Hematopoietic multipotent progenitor cell treated with erythropoietin and hydrocortisone succinate and interleukin-3 and kit ligand, for 15 days (in vitro differentiated cells): Measurements from ENCODE around the gene RNASEL.

Experiments used
- DNase-seq: peaks from one replicate; pipeline ENCODE4 v3.0.0-alpha.2; 2015; ENCODE audit warnings: low spot score

RNASEL gene

DNA sequence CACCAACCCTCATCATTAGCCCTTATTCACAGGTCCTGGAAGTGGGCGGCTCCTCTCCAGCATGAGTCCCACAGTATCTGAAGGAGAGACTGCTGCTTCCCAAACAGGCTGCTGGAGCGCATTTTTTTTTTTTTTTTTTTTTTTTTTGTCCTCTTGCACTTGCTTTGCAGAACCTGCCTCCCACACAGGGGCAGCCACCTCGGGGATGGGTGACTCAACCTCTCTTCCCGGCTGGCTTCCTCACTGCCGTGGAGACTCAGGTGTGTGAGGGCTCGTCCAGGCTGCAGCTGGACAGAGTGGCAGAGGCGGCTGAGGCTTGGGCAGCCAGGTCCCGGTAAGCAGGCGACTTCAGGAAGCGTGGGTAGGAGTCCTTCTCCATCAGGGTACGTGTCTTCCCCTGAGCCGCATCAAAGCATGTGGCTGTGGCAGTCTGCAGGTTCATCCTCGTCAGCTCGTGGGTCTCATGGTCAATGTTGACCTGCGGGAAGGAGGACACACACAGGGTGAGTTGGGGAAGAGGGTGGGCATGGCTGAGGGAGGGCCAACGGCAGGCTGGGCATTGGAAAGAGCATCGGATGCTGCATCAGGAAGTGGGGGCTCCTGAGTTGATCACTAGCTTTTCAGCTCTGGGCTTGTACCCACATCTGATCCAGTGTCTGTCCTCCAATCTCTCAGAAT lies 11.1 kb upstream of the RNASEL start:
- no peak for DNase-seq

DNA sequence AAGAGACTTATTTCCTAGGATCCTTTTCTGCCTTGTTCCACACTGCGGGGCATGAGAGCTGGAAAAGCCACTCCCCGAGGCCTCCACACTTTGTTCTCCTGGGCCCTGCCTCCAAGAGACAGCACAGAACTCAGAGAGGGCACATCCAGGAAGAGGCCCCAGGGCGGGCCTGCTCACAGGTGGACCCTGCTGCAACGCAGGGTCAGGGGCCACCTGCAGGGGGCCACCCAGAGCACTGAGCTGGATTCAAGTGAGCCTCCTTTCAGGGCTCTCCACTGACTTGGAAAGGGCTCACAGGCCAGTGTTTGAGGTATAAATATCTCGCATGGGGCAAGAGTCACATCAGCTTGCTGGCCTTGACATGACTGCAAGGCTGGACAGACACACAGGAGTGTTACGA lies 10.3 kb upstream of the RNASEL start:
- DNase-seq: no peak

DNA sequence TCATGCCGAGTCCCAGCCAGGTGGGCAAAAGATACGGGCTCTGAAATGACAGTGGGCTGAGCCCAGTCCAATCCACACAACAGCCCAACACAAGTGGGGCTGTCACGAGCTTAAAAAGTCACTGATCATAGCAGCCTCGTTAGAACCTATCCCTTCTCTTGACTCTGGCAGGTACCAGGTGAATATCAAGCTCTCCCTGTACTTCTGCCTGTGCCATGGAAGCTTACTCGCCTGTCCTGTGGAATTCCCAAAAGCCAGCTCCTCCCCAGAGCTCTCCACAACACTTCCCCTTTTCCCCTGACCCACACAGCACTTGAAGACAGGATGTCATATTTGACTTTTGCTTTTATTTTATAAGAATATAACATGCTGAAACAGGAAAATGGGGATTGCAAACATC lies 9.2 kb upstream of the RNASEL start:
- no peak for DNase-seq

DNA sequence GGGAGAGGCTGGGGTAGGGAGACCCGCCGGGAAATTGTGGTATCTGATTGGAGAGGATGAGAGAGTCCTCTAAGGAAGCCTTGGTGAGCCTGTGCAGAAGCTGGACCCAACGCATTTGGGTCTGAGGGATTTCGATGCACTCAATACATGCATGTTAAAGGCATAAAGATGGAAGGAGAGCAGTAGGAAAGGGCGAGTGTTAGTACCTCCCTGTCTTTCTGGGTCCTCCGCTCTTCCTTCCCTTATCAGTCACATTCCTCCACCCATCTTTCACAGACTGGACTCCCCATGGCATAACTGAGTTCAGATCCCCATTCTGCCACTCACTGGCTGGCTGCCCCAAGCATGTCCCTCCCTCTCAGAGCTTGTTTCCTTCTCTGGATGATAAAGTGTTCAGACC lies 7.9 kb upstream of the RNASEL start:
- DNase-seq: no peak

DNA sequence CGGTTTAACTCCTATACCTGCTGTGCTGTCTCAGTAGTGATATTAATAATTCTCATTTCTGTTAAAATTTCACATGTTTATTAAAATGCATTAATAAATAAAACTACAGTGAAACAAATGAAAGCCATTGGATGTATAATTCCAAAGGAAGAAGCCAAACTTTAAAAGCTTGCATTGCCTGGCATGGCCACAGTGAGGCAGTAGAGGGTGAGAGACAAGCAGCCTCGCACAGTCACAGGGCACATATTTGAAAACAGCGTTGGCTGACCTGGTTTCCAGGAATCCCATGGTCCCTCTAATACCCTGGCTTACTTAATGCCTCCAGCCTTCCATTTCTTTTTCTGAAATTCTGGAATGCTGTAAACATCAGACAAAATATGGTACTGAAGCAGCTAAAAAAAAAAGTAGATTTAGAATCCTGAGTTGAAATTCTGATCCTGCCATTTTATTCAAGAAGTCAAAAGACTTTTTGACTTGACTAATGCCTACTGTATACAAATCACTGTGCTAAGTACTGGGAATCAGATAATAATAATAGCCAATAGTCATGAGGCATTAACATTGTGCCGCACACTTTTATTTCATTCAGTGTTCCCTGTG lies 6.7 kb upstream of the RNASEL start:
- DNase-seq: peak; percentile 77

DNA sequence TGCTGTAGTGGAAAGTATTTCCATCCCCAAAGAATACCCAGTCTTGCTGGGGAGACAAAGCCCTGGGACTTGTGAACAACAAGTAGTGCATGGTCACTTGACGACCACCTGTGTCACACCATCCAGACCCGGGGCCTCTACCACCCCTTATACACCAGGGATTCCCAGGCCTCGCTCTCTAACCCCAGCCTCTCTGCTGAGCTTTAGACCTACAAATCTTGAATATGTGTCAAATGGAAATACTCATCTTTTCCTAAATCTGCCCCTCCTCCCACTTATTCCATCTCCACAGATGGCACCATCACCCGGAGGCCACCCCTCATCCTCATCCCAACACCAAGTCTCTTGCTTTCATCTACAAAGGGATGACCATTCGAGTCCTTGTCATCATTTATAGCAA lies 875 bp upstream of the RNASEL start:
- DNase-seq: no peak

DNA sequence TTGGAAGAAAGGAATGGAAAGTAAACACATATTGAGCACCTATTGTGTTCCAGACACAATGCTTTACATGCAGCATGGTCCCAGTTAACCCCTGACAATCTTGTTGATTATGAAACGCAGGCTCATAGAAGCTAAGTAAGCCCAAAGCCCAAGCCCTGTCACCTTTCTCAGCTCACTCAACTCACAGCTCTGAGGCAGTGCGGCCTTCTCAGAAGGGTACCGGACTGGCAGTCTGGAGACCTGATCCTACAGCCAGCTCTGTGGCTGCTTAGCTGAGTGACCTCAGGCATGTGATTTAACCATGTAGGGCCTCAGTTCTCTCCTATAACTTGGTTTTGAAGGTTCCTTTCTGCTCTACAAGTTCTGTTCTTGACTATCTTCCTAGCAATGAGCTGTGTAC lies 464 bp upstream of the RNASEL start:
- DNase-seq: no peak

DNA sequence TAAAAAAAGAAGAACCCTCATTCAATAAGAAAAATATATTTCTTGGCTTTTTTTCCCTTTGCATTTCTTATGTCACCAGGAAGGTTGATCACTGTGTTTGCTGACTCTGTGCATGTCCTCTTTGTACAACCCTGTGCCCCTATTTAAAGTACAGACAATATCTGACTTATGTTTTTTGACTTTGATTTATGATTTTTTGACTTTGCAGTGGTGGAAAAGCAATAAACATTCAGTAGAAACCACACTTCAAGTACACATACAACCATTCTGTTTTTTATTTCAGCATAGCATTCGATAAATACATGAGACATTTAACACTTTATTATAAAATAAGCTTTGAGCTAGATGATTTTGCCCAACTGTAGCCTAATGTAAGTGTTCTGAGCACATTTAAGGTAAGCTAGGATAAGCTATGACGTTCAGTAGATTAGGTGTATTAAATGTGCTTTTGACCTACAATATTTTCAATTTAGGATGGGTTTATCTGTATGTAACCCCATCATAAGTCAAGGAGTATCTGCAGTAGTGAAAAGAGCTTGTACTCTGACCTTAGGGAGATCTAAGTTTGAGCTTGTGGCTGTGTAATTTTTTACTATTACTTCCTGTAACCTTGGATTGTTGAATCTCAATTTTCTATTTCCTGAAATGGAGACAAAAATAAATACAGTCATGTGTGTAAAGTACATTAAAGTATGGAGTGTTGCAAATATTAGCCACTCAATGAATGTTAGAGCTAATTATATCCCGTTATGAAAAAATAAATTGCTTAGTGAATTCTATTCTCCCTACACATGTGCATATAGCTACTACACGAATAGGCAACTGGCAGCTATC lies 1.2 kb downstream of the RNASEL start:
- DNase-seq: no peak

DNA sequence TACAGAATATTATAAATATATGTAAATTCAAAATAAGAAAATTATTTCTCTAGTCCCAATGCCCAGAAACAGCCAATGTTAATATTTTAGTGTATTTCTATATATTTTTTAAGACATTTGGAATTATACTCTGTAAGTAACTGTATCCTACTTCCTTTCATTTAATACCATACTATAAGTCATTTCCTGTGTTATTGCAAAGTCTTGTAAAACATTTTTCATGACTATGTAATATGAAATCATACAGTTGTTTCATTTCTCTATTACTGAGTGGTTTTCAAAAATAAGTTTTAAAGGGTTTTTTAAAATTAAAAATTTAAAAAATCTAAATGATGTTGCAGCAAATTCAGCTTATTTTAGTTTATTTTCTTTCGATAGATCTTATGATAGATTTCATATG lies 2.0 kb downstream of the RNASEL start:
- no peak for DNase-seq

DNA sequence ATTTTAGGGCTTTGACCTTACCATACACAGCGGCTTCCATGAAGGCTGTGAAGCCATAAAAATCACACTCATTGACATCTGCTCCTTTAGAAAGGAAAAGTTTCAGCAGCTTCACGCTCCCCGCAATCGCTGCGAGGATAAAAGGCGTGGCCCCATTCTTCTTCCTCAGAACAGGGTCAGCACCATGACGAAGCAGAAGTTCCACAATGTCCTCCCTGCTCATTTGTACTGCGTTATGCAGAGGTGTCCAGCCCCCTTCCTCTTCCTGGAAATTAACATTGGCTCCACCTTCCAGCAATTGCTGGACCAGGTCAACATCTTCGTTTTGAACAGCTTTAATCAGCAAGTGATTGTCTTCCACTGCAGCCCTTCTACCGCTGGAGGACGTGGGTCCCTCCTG lies 2.7 kb downstream of the RNASEL start:
- DNase-seq: no peak

DNA sequence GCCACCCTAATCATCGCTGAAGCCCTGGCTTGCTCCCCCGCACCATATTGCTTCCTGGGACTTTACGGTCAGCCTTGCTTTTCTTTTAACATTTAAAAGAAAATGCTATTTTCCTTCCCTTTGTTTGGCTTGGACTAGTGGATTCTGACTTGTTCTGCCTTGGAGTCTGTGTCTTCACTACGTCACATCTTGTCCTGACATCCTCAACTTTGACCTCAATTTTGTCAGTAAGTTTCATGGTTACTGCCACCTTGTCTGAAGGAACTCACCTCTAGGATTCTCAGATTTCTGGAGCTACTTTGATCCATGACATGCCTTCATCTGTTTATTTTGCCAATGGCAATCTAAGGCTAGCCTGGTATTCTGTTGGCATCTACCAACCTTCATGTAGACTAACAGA lies 4.3 kb downstream of the RNASEL start:
- no peak for DNase-seq

DNA sequence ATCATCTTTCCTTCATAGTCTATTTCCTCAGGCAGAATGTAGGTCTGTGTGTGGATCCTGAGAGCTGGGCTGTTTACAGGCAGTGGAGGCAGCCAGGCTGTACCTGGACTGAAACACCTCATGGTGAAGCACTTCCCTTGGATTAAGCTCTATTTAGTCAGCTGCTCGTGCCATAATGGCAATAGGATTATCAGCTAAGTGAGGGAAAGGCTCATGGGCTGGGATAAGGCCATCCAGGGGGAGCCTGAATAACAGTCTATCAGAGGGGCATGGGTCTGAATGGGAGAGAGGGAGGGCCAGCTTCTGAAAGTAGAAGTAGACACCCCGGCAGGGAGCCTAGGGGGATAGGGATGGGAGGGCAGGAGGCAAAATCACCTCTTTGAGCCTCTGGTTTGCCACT lies 8.3 kb downstream of the RNASEL start:
- DNase-seq: no peak

DNA sequence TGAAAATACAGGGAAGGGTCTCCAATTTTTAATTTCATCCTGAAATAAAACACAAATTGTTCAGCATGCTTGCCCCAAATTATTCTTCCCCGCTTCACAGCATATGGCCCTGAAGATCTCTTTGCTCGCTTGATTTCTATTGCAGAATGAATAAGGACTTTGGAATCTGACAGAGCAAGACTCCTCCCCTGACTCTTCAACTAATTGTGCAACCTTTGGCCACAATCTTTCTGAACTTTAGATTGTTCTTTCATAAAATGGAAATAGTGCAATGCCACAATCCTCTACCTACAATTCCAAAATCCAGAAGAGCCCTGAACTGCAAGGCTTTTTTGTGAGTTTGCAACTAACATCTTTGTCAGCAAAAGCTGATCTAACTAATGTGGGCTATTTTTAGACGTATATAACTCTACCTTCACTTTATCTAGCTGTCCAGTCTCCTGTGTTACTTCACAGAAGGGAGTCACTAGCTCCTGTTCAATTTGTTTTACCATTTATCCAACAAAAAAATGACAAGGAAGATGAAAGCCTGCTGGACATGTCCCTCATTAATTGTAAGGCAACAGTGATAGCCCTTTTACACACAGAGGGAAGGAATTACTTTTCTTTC lies 13.4 kb downstream of the RNASEL start:
- no peak for DNase-seq

DNA sequence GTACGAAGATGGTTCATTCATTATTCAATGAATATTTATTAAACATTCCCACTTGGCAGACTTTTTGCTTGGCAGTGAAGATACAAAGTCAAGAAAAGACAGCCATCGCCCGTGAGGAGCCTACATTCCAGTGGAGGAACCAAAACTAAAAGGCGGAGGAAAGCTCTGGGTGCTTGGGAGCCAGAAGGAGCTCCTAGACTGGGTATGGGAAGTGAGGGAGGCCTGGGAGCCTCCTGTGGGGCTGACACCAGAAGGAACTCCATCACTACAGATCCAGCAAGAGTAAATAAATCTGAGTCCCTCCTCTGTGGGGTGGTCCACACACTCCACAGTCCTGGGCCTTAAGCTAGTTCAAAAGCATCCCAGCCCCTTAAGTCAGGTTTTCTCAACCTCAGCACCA lies 14.9 kb downstream of the RNASEL start:
- DNase-seq: no peak

DNA sequence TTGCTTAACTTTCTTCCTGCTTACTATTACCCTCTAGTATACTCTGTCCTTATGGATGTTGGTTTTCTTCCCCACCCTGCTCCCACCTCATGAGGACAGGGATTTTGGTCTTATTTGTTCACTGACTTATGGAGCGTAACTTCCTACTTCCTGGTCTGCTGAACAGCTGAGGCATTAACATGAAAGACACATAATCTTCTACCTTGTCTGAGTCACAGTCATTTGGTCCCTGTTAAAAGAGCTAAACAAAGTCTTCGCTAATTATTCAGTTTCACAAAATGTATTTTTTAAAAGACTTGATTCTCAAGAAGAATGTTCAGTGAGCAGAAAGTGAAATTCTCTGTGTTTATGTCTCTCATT lies 18.5 kb downstream of the RNASEL start:
- no peak for DNase-seq

DNA sequence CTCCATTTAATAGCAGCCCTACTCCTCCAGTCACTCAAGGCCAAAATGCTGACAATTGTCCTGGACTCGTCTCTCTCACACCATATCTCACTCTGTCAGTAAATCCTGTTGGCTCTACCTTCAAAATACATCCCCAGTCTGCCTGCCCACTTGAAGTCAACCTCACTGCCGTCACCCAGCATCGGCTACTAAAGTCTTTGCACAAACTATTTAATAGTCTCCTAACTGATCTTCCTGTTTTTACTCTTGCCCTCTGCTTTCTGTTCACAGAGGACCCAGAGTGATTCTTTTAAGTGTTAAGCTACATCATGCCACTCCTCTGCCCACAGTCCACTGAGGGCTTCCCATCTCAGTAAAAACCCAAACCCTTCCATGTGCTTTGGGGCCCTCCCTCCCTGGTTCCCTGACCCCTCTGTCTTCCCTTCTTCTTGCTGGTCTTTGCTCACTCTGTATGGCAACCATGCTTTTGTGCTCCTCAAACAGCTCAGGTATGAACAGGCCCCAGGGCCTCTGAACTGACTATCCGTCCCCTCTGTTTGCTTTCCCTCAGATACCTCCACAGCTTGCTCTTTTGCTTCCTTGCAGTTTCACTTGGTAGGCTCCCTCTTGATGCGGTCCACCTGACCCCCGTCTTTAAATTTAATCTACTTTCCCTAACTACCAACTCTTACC lies 19.0 kb downstream of the RNASEL start:
- DNase-seq: no peak

DNA sequence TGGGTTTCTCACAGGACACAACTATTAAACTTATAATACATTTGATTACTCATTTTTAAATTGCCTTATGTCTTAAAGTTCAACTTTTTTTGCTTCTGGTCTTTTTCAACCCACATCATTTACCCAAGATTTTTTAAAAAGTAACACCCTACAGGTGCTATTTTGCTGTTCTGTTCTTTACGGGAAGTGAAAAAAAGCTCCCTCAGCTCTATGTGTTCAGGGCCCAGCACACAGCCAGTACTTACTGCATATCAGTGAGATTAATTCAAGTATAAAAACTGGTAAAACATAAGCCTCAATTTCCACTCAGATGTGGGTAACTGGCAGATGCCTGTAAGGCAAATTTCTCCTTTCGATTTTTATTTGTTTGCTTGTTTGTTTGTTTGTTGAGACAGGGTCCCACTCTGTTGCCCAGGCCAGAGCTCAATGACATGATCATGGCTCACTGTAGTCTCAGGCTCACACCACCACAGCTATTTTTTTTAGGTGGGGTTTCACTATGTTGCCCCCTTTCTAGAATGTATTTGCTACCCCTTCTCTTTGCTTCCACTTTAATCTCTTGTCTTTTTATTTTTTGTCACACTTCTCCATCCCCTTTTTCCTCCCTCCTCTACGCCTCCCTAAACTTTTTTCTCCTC lies 20.3 kb downstream of the RNASEL start:
- DNase-seq: no peak

DNA sequence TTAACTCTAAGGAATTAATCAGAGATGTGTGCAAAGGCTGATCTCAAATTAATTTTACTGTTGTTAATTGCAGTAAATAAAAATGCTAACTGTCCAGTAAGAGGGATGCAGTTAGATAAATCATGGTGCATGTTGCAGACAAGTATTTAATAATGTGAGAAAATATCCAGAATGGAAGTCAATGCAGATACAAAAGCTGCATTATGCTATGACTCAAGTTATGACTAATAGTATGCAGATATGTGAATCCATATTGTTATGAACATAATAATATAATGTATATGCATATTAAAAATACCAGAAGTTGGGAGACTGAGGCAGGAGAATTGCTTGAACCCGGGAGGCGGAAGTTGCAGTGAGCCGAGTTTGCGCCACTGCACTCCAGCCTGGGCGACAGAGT lies 21.4 kb downstream of the RNASEL start:
- no peak for DNase-seq

DNA sequence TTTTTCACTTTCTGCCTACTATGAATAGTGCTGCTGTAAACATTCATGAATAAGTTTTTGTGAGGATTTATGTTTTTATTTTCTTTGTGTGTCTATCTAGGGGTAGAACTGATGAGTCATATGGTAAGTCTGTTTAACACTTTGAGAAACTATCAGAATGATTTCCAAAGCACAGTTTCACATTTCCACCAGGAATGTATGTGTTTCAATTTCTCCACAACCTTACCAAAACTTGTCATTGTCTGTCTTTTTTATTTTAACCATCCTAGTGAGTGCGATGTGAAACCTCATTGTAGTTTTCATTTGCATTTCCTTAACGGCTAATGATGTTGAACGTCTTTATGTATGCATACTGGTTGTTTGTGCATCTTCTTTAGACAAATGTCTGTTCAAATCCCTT lies 23.5 kb downstream of the RNASEL start:
- no peak for DNase-seq

DNA sequence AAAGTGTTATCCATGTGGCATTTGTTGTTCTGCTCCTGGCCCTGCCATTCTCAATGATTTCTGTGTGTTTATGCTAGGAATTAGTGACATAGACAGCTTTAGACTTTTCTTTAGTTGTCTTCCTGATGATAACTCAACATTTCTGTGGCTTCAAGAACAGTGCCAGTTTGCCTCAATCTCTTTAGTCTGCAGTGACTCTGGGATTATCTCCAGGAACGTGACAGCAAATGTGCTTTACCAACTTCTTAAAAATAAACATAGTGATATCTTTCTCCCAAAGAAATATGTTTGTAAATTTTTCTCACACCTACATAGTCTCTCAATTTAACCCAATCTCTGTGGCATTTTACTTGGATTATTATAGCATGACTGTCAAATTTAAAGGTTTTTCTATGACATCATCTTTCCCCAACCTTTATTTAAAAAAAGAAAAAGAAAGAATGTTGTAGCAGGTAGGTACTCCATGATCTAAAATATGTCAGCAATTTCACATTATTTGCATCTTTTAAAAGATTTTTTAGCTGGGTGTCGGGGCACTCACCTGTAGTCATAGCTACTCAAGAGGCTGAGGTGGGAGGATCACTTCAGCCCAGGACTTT lies 24.6 kb downstream of the RNASEL start:
- no peak for DNase-seq

DNA sequence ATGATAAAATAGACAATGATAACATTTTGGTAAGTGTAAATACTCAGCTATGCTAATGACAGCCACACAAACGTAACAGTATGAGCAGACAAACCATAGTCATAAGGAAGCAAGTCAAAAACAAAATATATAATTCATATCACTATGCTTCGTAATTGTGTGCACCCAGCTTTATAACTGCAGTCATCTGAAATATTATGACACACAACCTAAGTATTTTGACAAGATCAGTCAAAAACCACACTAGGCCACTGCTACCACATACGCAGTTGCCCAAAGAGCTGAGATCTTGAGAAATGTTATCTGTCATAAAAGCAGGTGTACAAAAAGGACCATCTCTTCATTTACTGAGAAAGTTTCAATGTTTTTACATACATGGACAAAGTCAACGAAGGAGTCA lies 26.0 kb downstream of the RNASEL start:
- no peak for DNase-seq

DNA sequence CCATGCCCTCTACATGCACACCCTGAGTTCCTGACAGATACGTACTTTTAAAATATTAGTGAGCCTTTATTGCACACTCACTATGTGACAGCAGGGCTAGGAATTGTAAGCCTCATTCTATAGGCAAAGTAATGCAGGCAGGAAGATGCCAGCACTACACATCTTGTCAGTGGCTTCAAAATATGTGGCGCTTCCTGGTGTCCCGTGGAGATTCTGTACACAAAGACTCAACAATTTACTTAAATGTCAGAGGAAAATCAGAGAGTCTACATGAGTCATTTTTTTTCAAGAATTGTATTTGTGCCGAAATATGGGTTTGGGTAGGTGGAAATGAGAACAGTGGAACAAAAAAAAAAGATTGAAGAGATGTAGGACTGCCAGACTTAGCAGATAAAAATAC lies 27.6 kb downstream of the RNASEL start:
- no peak for DNase-seq
